ENCODE results near the gene DVL2.

DNA sequence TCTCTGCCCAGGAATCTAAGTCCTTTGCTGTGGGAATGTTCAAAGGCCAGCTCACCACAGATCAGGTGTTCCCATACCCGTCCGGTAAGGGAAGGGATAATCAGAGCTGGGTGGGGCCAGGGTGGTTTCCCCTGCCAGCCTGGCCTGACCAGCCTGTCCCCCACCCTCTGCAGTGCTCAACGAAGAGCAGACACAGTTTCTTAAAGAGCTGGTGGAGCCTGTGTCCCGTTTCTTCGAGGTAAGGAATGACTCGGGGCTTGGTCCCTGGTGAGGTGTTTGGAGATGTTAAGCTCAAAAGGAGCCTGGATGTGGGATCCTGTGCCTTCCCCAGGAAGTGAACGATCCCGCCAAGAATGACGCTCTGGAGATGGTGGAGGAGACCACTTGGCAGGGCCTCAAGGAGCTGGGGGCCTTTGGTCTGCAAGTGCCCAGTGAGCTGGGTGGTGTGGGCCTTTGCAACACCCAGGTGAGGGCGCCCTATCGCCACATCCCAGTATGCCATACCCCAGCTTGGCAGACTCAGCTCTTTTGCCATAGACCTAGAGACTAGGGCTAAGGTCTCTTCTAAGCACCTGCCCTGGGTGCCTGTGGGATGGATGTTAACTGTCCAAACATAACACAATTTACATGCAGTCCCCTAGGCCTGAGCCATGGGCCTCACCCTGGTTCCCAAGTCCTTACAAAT, 13.6 kb downstream of the DVL2 start:
- TF ChIP-seq CTCF (IDR thresholded peaks at IDR 0.05), result peak; percentile 24 to 66 (median 52)
- TF ChIP-seq EP300 (IDR thresholded peaks at IDR 0.05; ENCODE audit: low read depth), result no peak
